ENCODE results near the gene NPAS2.

Gene NPAS2

GRCh38 chr2:101017371-101017770 is 197.4 kb downstream of the NPAS2 start:
- no peak for DNase-seq (ENCODE audit: low spot score)

DNA sequence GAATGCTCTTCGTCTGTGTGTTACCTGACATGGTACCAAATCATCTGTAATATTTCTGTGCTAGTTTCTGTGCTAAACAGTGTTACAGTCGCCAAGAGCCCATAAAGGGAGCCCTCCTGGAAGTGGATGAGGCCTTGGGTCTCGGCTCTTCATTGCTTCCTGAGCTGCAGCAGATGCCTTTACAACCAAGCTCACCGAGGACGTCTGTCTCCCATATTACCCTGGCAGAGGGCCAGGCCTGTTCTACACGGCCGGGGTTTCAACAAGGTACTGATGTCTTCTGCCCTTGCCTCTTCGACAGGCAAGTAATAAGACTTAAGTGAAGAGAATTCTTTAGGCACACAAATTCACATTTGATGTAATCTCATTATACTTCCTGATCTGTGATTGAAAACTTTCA is 199.0 kb downstream of the NPAS2 start:
- no peak for DNase-seq (ENCODE audit: low spot score)

- no peak for DNase-seq (ENCODE audit: low spot score)
These were observed 202.3 kb downstream of the NPAS2 start for GRCh38 chr2:101022221-101022620.

DNA sequence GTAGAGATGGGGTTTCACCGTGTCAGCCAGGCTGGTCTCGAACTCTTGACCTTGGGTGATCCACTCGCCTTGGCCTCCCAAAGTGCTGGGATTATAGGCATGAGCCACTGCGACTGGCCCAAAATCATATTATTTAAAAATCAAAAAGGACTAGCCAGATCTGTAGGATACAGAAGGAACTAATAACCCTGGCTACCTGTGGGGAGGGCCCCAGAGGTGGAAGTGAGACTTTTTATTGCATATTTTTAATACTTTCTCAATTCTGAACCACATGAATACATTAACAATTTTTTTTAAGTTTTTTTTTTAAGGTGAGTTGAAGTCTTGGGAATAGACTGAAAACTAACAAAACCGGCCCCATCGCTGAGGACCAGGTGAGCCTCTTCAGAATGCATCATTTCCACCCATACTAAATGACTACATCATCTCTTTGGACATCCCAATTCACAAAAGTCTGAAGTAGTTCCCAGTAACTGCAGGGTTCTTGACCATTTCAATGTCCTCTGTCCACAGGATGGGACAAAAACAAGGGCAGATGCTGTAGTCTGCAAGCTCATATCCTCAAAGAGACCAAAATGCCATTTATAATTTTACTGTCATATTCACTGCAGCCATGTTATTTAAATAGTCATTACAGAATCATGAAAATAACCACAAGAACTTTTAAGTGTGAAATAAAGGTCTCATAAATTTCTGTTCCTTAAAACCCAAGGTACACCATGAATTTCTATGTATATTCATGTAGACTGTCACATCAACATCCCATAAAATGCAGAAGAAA is 203.6 kb downstream of the NPAS2 start:
- no peak for DNase-seq (ENCODE audit: low spot score)

DNA sequence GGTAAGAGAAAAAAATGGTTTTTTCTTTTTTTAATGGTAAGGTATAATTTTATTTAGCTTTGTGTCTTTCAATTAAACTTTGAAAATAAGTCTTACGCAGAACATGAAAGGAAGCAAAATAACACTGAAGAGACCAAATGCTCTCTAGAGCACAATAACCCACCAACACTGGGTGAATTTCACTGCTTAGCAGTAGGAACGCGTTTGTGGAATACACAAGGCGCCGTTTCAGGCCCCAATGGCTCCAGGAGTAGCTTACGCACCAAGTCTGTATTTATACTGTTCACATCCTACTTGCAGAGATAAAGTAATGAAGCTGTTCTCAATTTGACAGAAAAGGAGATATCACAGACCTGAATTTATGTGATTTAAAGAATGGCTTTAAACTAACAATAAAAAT is 205.6 kb downstream of the NPAS2 start:
- DNase-seq (ENCODE audit: low spot score), result no peak

- DNase-seq (ENCODE audit: low spot score), result no peak
These were observed 206.3 kb downstream of the NPAS2 start for GRCh38 chr2:101026253-101026701.

DNA sequence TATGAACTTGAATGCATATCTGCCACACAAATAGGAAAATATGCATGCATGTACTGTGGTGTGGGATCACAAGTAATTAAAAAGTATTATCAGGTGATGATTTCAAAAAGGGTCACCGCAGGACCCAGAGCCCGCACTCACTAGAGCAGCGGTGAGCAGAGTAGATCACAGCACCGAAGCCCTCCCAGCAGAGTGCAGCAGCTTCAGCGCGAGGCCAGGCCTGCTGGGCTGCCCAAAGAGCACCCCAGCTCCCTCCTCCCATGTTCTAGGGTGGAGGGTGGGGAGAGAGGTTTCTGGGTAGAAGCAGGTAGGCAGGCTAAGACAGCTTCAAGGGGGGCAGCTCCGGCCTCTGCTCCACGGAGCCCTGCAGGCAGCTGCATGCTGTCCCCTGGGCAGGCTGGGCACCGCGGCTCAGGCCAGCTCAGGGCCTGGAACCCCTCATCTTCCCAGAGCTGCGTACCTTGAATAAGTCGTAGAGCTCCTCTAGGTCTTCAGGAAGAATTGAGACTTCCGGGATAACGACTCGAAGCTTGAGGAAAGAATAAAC is 207.1 kb downstream of the NPAS2 start:
- no peak for DNase-seq (ENCODE audit: low spot score)

DNA sequence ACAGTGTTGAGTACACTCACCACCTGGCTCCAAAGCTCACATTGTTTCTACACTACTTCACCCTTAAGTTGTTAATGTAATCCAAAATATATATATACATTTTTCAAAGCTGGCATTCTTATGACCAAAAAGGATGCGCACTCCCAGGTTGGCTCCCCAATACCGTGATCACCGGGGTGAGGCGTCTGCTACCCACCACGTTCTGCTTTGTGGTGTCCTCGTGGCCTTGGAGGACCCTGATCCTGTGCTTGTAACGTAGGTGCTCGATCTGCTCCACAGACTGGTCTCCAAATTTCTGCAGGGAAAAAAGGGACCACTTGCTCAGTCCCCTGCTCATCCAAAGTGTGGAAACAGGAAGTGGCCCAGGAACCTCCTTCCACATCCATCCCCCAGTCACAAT is 207.9 kb downstream of the NPAS2 start:
- no peak for DNase-seq (ENCODE audit: low spot score)

GRCh38 chr2:101030866-101031554 is 211.1 kb downstream of the NPAS2 start:
- no peak for DNase-seq (ENCODE audit: low spot score)

DNA sequence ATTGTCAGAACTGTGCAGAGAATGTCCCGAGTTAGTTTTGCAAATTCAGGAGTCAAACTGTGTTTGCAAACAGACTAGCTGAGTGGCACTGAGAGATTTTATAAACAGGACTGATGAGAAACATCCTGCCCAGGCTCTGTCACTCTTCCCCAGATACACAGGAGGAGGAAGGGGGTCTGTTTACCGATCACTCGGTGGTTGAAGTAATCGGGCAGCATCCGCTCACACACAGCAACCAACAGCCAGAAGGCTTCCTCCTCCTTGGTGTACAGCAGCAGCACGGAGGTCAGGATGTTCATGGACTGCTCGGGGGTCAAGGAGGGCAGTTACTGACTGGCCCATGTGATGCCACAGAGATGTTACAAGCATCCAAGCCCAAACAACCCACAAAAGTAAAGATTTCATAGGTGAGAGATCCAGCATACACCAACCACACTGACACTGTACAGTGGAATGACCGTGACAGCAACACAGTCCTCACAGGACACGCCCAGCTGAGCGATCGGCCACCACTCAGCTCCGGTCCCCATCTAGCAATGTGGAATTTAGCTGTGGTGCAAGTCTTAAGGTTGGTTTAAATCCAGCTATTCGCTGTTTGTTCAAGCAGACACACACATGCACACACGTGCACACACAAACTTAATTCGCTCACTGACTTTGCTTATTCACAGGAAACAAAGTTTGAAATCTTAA is 212.3 kb downstream of the NPAS2 start:
- no peak for DNase-seq (ENCODE audit: low spot score)

DNA sequence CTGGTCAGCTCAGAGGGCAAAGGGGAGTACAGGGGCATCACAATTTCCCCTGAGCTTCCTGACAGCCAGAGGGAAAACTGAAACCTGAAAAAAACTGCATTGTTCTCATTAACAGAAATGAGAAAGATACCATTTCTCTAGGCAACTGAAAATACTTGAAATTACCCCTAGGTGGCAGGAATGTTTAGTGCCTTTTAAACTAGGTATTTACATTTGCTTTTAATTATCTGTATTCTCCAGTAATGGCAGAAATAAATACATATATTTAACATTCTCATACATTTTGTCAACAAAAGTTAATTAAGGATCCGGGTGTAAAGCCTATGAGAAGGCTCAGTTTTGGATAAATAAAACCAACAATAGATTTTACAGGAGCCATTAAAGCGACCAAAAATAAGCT is 216.6 kb downstream of the NPAS2 start:
- no peak for DNase-seq (ENCODE audit: low spot score)

GRCh38 chr2:101037161-101037755 is 217.3 kb downstream of the NPAS2 start:
- DNase-seq (ENCODE audit: low spot score), result no peak

DNA sequence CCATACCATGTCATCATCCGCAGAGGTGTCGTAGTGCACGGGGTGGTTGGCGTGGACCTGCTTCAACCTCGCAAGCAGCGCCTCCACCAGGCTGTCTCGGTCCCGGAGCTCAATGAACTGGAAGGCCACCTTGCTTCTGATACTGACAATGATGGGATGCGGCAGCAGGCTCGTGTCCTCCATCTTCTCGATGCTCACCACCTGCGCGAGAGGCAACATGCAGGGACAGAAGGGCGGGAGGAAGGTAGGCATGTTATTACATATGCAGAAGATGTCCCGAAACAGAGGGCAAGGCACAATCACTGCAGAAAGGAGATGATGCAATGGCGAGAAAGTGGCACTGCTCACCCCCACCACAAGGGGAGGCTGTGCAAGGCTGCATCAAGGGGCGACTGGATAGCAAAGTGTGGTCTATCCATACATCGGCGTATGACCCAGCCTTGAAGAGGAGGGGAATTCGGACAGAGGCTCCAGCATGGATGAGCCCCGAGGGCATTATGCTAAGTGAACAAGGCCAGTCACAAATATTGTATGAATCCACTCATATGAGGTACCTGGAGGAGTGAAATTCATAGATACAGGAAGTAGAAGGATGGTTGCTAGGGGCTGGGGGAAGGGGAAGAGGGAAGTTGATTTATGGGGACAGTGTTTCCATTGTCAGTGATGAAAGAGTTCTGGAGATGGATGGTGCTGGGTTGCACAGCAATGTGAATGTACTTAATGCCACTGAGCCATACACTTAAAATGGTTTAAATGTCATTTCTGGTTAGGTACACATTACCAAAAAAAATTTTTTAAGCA is 218.7 kb downstream of the NPAS2 start:
- no peak for DNase-seq (ENCODE audit: low spot score)

DNA sequence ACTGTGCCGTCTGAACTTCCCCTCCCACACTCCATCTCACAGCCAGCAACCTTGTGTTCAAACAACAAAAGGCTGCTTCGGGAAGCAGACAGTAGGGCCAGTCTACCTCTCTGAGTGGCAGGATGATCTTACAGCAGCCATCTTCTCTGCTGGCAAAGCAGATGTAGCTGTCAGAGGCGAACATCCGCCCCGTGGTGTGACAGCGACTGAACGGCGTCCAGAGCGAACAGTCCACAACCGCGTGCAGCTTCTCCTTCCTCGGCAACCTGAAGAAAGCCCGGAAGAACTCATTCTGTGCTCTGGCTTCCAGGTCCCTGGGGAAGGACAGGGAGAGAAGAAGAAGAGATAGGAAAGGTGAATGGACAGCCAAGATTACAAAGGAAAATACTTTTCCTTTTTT is 220.1 kb downstream of the NPAS2 start:
- no peak for DNase-seq (ENCODE audit: low spot score)

DNA sequence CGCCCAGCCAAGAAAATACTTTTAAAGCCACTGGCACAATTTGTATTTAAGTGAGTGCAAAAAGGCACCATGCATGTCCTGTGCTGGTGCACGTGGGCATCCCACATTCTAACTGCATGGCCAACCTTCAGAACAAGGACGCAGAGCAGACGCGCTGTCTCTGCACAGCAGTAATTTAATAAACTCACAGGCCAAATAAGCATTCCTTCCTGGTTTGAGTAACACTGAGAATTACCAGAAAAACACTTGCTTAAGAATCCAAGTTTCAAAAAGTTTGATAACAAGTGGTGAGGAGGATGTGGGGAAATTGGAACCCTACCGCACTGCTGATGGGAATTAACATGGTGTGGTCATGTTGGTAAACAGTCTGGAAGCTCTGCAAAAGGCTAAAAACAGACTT is 220.8 kb downstream of the NPAS2 start:
- no peak for DNase-seq (ENCODE audit: low spot score)

- no peak for DNase-seq (ENCODE audit: low spot score)
These were observed 221.5 kb downstream of the NPAS2 start for GRCh38 chr2:101041413-101041812.

GRCh38 chr2:101045330-101045729 is 225.4 kb downstream of the NPAS2 start:
- no peak for DNase-seq (ENCODE audit: low spot score)

Data from putamen (tissue), 1 donor.